SK-N-SH treated with all-trans-retinoic acid at 6 μM for 48 hours (cell line): ENCODE results near the gene MKRN2.

Source experiments
- ARNTL ChIP-seq: fragments of 450-650 bp; formaldehyde crosslinking; IDR thresholded peaks from 2 replicates; pipeline ENCODE4 v1.5.0; 2020; ENCODE audit warnings: low read depth, mild to moderate bottlenecking, moderate library complexity, borderline replicate concordance
- CREB5 ChIP-seq: fragments of 250-450 bp; sonication (Bioruptor Pico); IDR thresholded peaks from 2 replicates; pipeline ENCODE4 v1.5.1; 2020; ENCODE audit warnings: low read depth, mild to moderate bottlenecking, moderate library complexity
- CSDC2 ChIP-seq: fragments of 250-450 bp; sonication (Bioruptor Pico); IDR thresholded peaks from 2 replicates; pipeline ENCODE4 v1.5.0; 2020; ENCODE audit warnings: mild to moderate bottlenecking, moderate library complexity
- PATZ1 ChIP-seq: fragments of 250-450 bp; sonication (Bioruptor Pico); IDR thresholded peaks from 2 replicates; pipeline ENCODE4 v1.8.0; 2020; ENCODE audit warnings: mild to moderate bottlenecking, moderate library complexity, borderline replicate concordance
- PPARA ChIP-seq: fragments of 250-450 bp; sonication (Bioruptor Pico); IDR thresholded peaks from 2 replicates; pipeline ENCODE4 v1.5.0; 2020; ENCODE audit warnings: mild to moderate bottlenecking, borderline replicate concordance
- RARB ChIP-seq: fragments of 250-450 bp; sonication (Bioruptor Pico); IDR thresholded peaks from 2 replicates; pipeline ENCODE4 v1.8.0; 2021; ENCODE audit warnings: mild to moderate bottlenecking, moderate library complexity
- TOX ChIP-seq: fragments of 250-450 bp; sonication (Bioruptor Pico); IDR thresholded peaks from 2 replicates; pipeline ENCODE4 v1.8.0; 2021; ENCODE audit warnings: mild to moderate bottlenecking, moderate library complexity, borderline replicate concordance
- ZFP3 ChIP-seq: fragments of 250-450 bp; sonication (Bioruptor Pico); IDR thresholded peaks from 2 replicates; pipeline ENCODE4 v1.5.0; 2020; ENCODE audit warnings: mild to moderate bottlenecking, moderate library complexity
- ZFP30 ChIP-seq: fragments of 450-650 bp; formaldehyde crosslinking; IDR thresholded peaks from 2 replicates; pipeline ENCODE4 v1.5.0; 2022; ENCODE audit warnings: mild to moderate bottlenecking, moderate library complexity
- ZNF565 ChIP-seq: fragments of 450-650 bp; formaldehyde crosslinking; conservative IDR thresholded peaks from 2 replicates; pipeline ENCODE4 v1.5.0; 2020; ENCODE audit warnings: low read depth, mild to moderate bottlenecking, moderate library complexity

GRCh38 chr3:12560505-12561190 is 3.8 kb downstream of the MKRN2 start:
- no peak for TF ChIP-seq ARNTL (CRISPR knock-in tag)
- no peak for TF ChIP-seq PATZ1 (CRISPR knock-in tag)
- no peak for TF ChIP-seq ZFP30 (CRISPR knock-in tag)
- TF ChIP-seq CREB5 (CRISPR knock-in tag): no peak
- TF ChIP-seq PPARA (CRISPR knock-in tag): no peak
- no peak for TF ChIP-seq ZNF565 (CRISPR knock-in tag)
- TF ChIP-seq TOX (CRISPR knock-in tag): no peak
- TF ChIP-seq CSDC2 (CRISPR knock-in tag): no peak
- no peak for TF ChIP-seq ZFP3 (CRISPR knock-in tag)
- TF ChIP-seq RARB: no peak
